GM23248 (cell line): Measurements from ENCODE around the gene ZNF669. TPM values are rescaled to one million over a fixed set of nuclear protein-coding genes. Genes with fewer than 3 reads are reported as not detected.

Experiments
- DNase-seq: peaks from one replicate; pipeline ENCODE4 v3.0.0-alpha.2; 2015
- H2AFZ ChIP-seq: fragments of 200-600 bp; sonication (generic); 2 replicates; pipeline ENCODE4 v1.6.1; 2016; ENCODE audit warnings: antibody characterized with exemption
- H3F3A ChIP-seq: fragments of 200-600 bp; sonication (generic); 2 replicates; pipeline ENCODE4 v1.6.1; 2016; ENCODE audit warnings: mild to moderate bottlenecking, antibody characterized with exemption, mixed run types; ENCODE audit not compliant: insufficient read depth
- H3K27ac ChIP-seq: fragments of 200-600 bp; sonication (generic); 2 replicates; pipeline ENCODE4 v1.5.1; 2016; ENCODE audit warnings: mild to moderate bottlenecking
- H3K27me3 ChIP-seq: fragments of 200-600 bp; sonication (generic); replicated peaks from 2 replicates; pipeline ENCODE4 v1.6.1; 2016; ENCODE audit warnings: mild to moderate bottlenecking; ENCODE audit not compliant: insufficient read depth
- H3K36me3 ChIP-seq: fragments of 200-600 bp; sonication (generic); 2 replicates; pipeline ENCODE4 v1.6.1; 2016; ENCODE audit warnings: low read depth, mild to moderate bottlenecking
- H3K4me1 ChIP-seq: fragments of 200-600 bp; sonication (generic); 2 replicates; pipeline ENCODE4 v1.6.1; 2016; ENCODE audit warnings: mild to moderate bottlenecking; ENCODE audit not compliant: insufficient read depth
- H3K4me2 ChIP-seq: fragments of 200-600 bp; sonication (generic); one replicate; pipeline ENCODE4 v1.6.1; 2016; ENCODE audit warnings: mild to moderate bottlenecking; ENCODE audit not compliant: unreplicated experiment
- H3K4me3 ChIP-seq: fragments of 200-600 bp; sonication (generic); 2 replicates; pipeline ENCODE4 v1.5.1; 2016; ENCODE audit warnings: mild to moderate bottlenecking
- H3K79me2 ChIP-seq: fragments of 200-600 bp; sonication (generic); 2 replicates; pipeline ENCODE4 v1.6.1; 2016; ENCODE audit warnings: mild to moderate bottlenecking; ENCODE audit not compliant: insufficient read depth
- H3K9ac ChIP-seq: fragments of 200-600 bp; sonication (generic); 2 replicates; pipeline ENCODE4 v1.6.1; 2016; ENCODE audit warnings: mild to moderate bottlenecking
- H3K9me2 ChIP-seq: fragments of 200-600 bp; sonication (generic); 2 replicates; pipeline ENCODE4 v1.6.1; 2016; ENCODE audit warnings: mixed run types, mild to moderate bottlenecking, moderate library complexity; ENCODE audit not compliant: insufficient read depth
- H3K9me3 ChIP-seq: fragments of 200-600 bp; sonication (generic); one replicate; pipeline ENCODE4 v1.6.1; 2017; ENCODE audit warnings: low read depth
- H4K20me1 ChIP-seq: fragments of 200-600 bp; sonication (generic); 2 replicates; pipeline ENCODE4 v1.6.0; 2016; ENCODE audit not compliant: insufficient read depth
- EZH2 ChIP-seq: fragments of 200-600 bp; sonication (generic); IDR thresholded peaks from 2 replicates; pipeline ENCODE4 v1.6.1; 2018; ENCODE audit warnings: antibody characterized with exemption, mild to moderate bottlenecking; ENCODE audit not compliant: insufficient read depth, poor library complexity, severe bottlenecking
- EZH2phosphoT487 ChIP-seq: fragments of 200-600 bp; sonication (generic); IDR thresholded peaks from 2 replicates; pipeline ENCODE4 v1.6.1; 2018; ENCODE audit warnings: antibody characterized with exemption, moderate library complexity, mild to moderate bottlenecking, low read depth; ENCODE audit not compliant: insufficient read depth
- WGBS, 2 experiments: methylation state at CpG; one replicate each; pipeline ENCODE4 v1.1.6; 2015 to 2017; ENCODE audit warnings: low lambda C conversion rate in 2 of 2, low coverage in 1 of 2; ENCODE audit errors: missing lambda C conversion rate in 2 of 2; 5-methylcytosine and 5-hydroxymethylcytosine counted together
- in situ Hi-C: fragments of 300-500 bp; cut with MboI; formaldehyde crosslinking; loops from 2 replicates; pipeline ENCODE4 v1.15.0; 2020
- polyA plus RNA-seq: library from polyadenylated mRNA; unstranded; fragments of >200 nt; fragmentation: Nextera tagmentation; extraction: Ambion mirVana; gene quantifications from 2 replicates; pipeline ENCODE4 v1.2.1, GENCODE V29; 2016
- total RNA-seq: library from RNA; depleted of rRNA; stranded (reverse); fragments of >200 nt; shearing (Covaris generic); gene quantifications from 2 replicates; pipeline ENCODE4 v1.2.3, GENCODE V29; 2014

ZNF669 gene
- total and polyA plus RNA-seq, 2 experiments from 2014 or later, result 2.4 to 4.9 TPM

- in situ Hi-C loops, result no loop called here
- Histone ChIP-seq H3K36me3 (peaks cover 35% of the 10 kb centered on the region), H3K9me3 (no peaks in the 10 kb centered on the region), H3K4me1 (peaks cover 15% of the 10 kb centered on the region), H2AFZ (no peak overlapping the region), H3F3A (peaks cover 11% of the 10 kb centered on the region; the same call in 1 of the 2 replicates), H3K27me3 (no peaks in the 10 kb centered on the region), H3K4me2 (no peak overlapping the region), H3K79me2 (peaks cover 35% of the 10 kb centered on the region), H3K4me3 (no peak overlapping the region), H3K9me2 (no peaks in the 10 kb centered on the region), H3K9ac (no peak overlapping the region), H3K27ac (no peak overlapping the region), H4K20me1 (no peaks in the 10 kb centered on the region)
- no peak for DNase-seq
- 96 to 99% methylated on average over 9 of the region's 9 CpGs for WGBS, 2 experiments
- TF ChIP-seq EZH2 (no peak), EZH2phosphoT487 (no peak)
Measured at GRCh38 chr1:247100676-247101279, 3.4 kb downstream of the ZNF669 start.

- Histone ChIP-seq H3K79me2 (peaks cover 16% of the 10 kb centered on the region), H3F3A (0 out of 2 replicates have a peak, but pooled peaks cover under 1% of the 10 kb centered on the region), H3K27me3 (no peaks in the 10 kb centered on the region), H3K4me2 (no peak overlapping the region), H3K27ac (no peak overlapping the region), H4K20me1 (no peaks in the 10 kb centered on the region), H3K9me3 (no peaks in the 10 kb centered on the region), H3K36me3 (peaks cover 35% of the 10 kb centered on the region), H2AFZ (no peak overlapping the region), H3K9ac (no peak overlapping the region), H3K9me2 (no peaks in the 10 kb centered on the region), H3K4me3 (no peak overlapping the region), H3K4me1 (peaks cover 2% of the 10 kb centered on the region)
- 98% methylated on average over 5 of the region's 5 CpGs for WGBS, 2 experiments
- in situ Hi-C loops, result no loop called here
- DNase-seq, result no peak
- no peak for TF ChIP-seq EZH2
- no peak for TF ChIP-seq EZH2phosphoT487
Measured at GRCh38 chr1:247096958-247097357, 7.2 kb downstream of the ZNF669 start.

- no peak overlapping the region for H2AFZ ChIP-seq
- no peaks in the 10 kb centered on the region for H3K4me1 ChIP-seq
- no peak overlapping the region for H3K9ac ChIP-seq
- WGBS, 2 experiments, result 96 to 100% methylated on average over 5 of the region's 5 CpGs
- no peak overlapping the region for H3K27ac ChIP-seq
- H4K20me1 ChIP-seq, result no peaks in the 10 kb centered on the region
- H3K4me2 ChIP-seq, result no peak overlapping the region
- DNase-seq, result no peak
- no peaks in the 10 kb centered on the region for H3F3A ChIP-seq
- H3K9me3 ChIP-seq, result no peaks in the 10 kb centered on the region
- H3K27me3 ChIP-seq, result no peaks in the 10 kb centered on the region
- H3K36me3 ChIP-seq, result peaks cover 31% of the 10 kb centered on the region
- no peak for TF ChIP-seq EZH2
- no peak for TF ChIP-seq EZH2phosphoT487
- H3K9me2 ChIP-seq, result no peaks in the 10 kb centered on the region
- in situ Hi-C loops, result no loop called here
- H3K4me3 ChIP-seq, result no peak overlapping the region
- H3K79me2 ChIP-seq, result peaks cover 12% of the 10 kb centered on the region
Measured at GRCh38 chr1:247096544-247096943, 7.6 kb downstream of the ZNF669 start.

- Histone ChIP-seq H3K4me2 (no peak overlapping the region), H3K9ac (no peak overlapping the region), H3K9me2 (no peaks in the 10 kb centered on the region), H3K36me3 (peaks cover 27% of the 10 kb centered on the region), H3K4me3 (no peak overlapping the region), H3F3A (no peaks in the 10 kb centered on the region), H3K4me1 (no peaks in the 10 kb centered on the region), H4K20me1 (no peaks in the 10 kb centered on the region), H3K27ac (no peak overlapping the region), H3K9me3 (no peaks in the 10 kb centered on the region), H2AFZ (no peak overlapping the region), H3K27me3 (no peaks in the 10 kb centered on the region), H3K79me2 (peaks cover 8% of the 10 kb centered on the region)
- TF ChIP-seq EZH2, result no peak
- TF ChIP-seq EZH2phosphoT487, result no peak
- WGBS, 2 experiments, result 97 to 100% methylated on average over 3 of the region's 3 CpGs
- in situ Hi-C loops, result no loop called here
- DNase-seq, result no peak
Measured at GRCh38 chr1:247096112-247096511, 8.0 kb downstream of the ZNF669 start.
